Epithelial cell of proximal tubule (primary cell): ENCODE results near the gene DNASE1L2. TPM values are rescaled to one million over a fixed set of nuclear protein-coding genes. Genes with fewer than 3 reads are reported as not detected.

ENCODE experiments used
- DNase-seq: peaks from one replicate; pipeline ENCODE4 v3.0.0-alpha.2; 2011; ENCODE audit warnings: low read depth
- H3K4me3 ChIP-seq: 2 replicates; pipeline ENCODE4 v1.5.1; 2011; ENCODE audit warnings: low read depth, mild to moderate bottlenecking, low read length
- CTCF ChIP-seq: conservative IDR thresholded peaks from 2 replicates; pipeline ENCODE4 v1.5.1; 2012; ENCODE audit warnings: low read depth, mild to moderate bottlenecking, low read length
- total RNA-seq: library from RNA; depleted of rRNA; stranded (reverse); fragments of >200 nt; gene quantifications from 2 replicates; pipeline ENCODE4 v1.2.3, GENCODE V29; 2015

The DNASE1L2 gene
- total RNA-seq, 1 donor from 2014 or later: 0.52 TPM

- no peak for DNase-seq
Observed at GRCh38 chr16:2278272-2278608, 42.0 kb downstream of the DNASE1L2 start.

GRCh38 chr16:2278956-2279800, 42.9 kb downstream of the DNASE1L2 start:
- no peak overlapping the region for H3K4me3 ChIP-seq
- no peak for DNase-seq
- no peak for TF ChIP-seq CTCF

More at GRCh38 chr16:2278272-2278608, 42.0 kb downstream of the DNASE1L2 start:
- H3K4me3 ChIP-seq: no peak overlapping the region
- TF ChIP-seq CTCF: peak; percentile 10

GRCh38 chr16:2280461-2280860, 44.2 kb downstream of the DNASE1L2 start:
- no peak for DNase-seq
- no peak for TF ChIP-seq CTCF
- no peak overlapping the region for H3K4me3 ChIP-seq

GRCh38 chr16:2280981-2281542, 44.8 kb downstream of the DNASE1L2 start:
- no peak for TF ChIP-seq CTCF
- no peak for DNase-seq
- no peak overlapping the region for H3K4me3 ChIP-seq

GRCh38 chr16:2282262-2282661, 46.0 kb downstream of the DNASE1L2 start:
- no peak for DNase-seq
- no peak for TF ChIP-seq CTCF

GRCh38 chr16:2282866-2283555, 46.8 kb downstream of the DNASE1L2 start:
- TF ChIP-seq CTCF: no peak
- no peak for DNase-seq
- no peak overlapping the region for H3K4me3 ChIP-seq

More at GRCh38 chr16:2282262-2282661, 46.0 kb downstream of the DNASE1L2 start:
- H3K4me3 ChIP-seq: no peak overlapping the region
